ENCODE results near the gene C15orf40.

The C15orf40 gene

GRCh38 chr15:83011271-83012075, at the start of gene C15orf40:
C15orf40 (minus strand) TSS chr15:83011639; CDS start chr15:83011607, 32 bp downstream.
- TF ChIP-seq CTCF (IDR thresholded peaks at IDR 0.05) (peak; percentile 74), ZFX (IDR thresholded peaks at IDR 0.05; ENCODE audit: borderline replicate concordance) (no peak)

GRCh38 chr15:83057696-83058376, 46.4 kb upstream of the C15orf40 start:
- no peak overlapping the region for H3K27ac ChIP-seq

More at GRCh38 chr15:83011271-83012075, at the start of gene C15orf40:
- peak within 1 kb of the TSS; percentile 66 for H3K27ac ChIP-seq

DNA sequence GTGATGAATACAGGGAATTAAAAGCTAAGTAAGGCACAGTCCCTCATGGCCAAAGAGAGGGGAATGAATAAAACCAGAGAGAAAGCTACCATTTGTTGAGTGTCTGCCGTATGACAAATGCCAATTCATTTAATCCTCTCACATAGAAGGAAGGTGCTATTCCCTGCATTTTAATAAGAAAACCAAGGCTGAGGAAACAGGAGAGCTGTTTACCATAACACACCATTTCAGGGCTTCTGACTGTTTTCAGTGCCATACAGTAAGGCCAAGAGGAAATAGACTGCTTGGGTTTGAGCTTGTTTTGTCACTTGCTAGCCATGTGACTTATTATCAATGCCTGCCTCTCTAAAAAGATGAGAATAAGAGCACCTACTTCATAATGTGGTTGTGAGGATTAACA, 45.6 kb upstream of the C15orf40 start:
- TF ChIP-seq CTCF (IDR thresholded peaks at IDR 0.05) (no peak), ZFX (IDR thresholded peaks at IDR 0.05; ENCODE audit: borderline replicate concordance) (no peak)
- H3K27ac ChIP-seq = no peak overlapping the region

More at GRCh38 chr15:83057696-83058376, 46.4 kb upstream of the C15orf40 start:
- TF ChIP-seq ZFX (IDR thresholded peaks at IDR 0.05; ENCODE audit: borderline replicate concordance) (no peak), CTCF (IDR thresholded peaks at IDR 0.05) (no peak)

- TF ChIP-seq CTCF (IDR thresholded peaks at IDR 0.05) (no peak), ZFX (IDR thresholded peaks at IDR 0.05; ENCODE audit: borderline replicate concordance) (no peak)
- no peak overlapping the region for H3K27ac ChIP-seq
Measured at GRCh38 chr15:83053151-83053550, 41.7 kb upstream of the C15orf40 start.

DNA sequence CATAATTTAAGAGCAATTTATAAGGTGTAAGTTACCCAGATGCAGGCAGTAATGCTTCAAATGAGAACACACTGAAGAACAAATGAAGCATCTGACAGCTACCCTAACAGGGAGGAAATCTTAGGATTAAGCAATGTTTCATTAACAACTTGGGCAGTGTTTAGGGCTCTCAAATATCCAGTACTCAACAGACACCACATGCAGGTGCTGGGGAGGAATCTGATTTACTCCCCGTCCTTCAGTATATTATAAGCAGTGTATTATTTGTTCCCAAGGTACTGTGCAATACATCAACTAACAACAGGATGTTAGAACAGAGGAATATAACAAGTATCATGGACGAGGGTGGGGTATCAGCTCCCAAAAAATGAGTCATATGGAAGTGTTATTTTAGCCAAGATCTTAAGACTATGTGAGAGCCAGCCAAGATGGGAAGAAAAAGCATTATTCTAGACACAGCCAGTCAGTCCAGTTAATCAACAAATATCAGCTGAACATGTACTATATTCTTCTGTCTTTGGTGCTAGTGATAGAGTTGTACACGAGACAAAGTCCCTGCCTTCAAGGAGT, 35.2 kb upstream of the C15orf40 start:
- H3K27ac ChIP-seq = no peak overlapping the region
- TF ChIP-seq CTCF (IDR thresholded peaks at IDR 0.05) = no peak
- no peak for TF ChIP-seq ZFX (IDR thresholded peaks at IDR 0.05; ENCODE audit: borderline replicate concordance)

- TF ChIP-seq ZFX (IDR thresholded peaks at IDR 0.05; ENCODE audit: borderline replicate concordance) = no peak
- TF ChIP-seq CTCF (IDR thresholded peaks at IDR 0.05) = no peak
- no peak overlapping the region for H3K27ac ChIP-seq
Measured at GRCh38 chr15:83044156-83044555, 32.7 kb upstream of the C15orf40 start.
